Nephron (organoid): ENCODE data around the gene THSD4.

ENCODE experiments used
- H3K27ac Mint-ChIP-seq, 3 experiments: 2 replicates each; pipeline ENCODE4 v1.8.0; 2020; ENCODE audit warnings: mixed read lengths in 3 of 3, mild to moderate bottlenecking in 2 of 3, moderate library complexity in 1 of 3
- H3K27me3 Mint-ChIP-seq: 2 replicates; pipeline ENCODE4 v1.8.0; 2021; ENCODE audit warnings: low read depth, mild to moderate bottlenecking, moderate library complexity, mixed read lengths
- H3K36me3 Mint-ChIP-seq: 2 replicates; pipeline ENCODE4 v1.8.0; 2020; ENCODE audit warnings: low read depth, mixed read lengths
- H3K4me1 Mint-ChIP-seq: 2 replicates; pipeline ENCODE4 v1.8.0; 2020; ENCODE audit warnings: mixed read lengths
- H3K4me3 Mint-ChIP-seq, 3 experiments: 2 replicates each; pipeline ENCODE4 v1.8.0; 2020; ENCODE audit warnings: mild to moderate bottlenecking in 3 of 3, mixed read lengths in 3 of 3, moderate library complexity in 2 of 3
- H3K9me3 Mint-ChIP-seq: 2 replicates; pipeline ENCODE4 v1.8.0; 2020; ENCODE audit warnings: mixed read lengths
- TF ChIP-seq, protein P1 (sequence below), 3 experiments: fragments of 200-600 bp; sonication (generic); IDR thresholded peaks; one replicate each; pipeline ENCODE4 v1.5.0; 2021; ENCODE audit warnings: antibody characterized with exemption in 3 of 3; ENCODE audit not compliant: unreplicated experiment in 3 of 3

The THSD4 gene

DNA sequence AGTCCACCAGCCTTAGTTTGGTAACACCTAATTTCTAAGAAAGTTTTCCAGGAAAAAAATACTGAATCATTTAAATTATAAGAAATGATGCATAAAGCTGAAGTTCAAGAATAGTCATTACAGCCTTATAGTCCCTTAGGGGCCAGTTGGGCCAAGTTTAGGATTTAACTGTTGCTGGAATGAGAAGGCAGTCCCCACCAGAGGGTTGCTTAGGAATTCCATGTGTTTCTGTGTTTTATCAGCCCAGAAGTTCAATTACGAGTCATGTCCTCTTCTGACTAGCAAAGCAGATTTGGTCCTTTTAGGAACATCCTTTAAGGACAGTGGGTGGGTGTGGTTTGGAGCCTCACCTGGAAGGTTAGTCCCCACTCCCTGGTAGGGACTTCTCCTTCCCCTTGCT is 638.1 kb downstream of the THSD4 start:
- peak overlapping the region in 2 of 3 experiments; percentile 83 to 84 for H3K27ac Mint-ChIP-seq
- peaks cover 16% of the 10 kb centered on the region for H3K4me1 Mint-ChIP-seq
- H3K27me3 Mint-ChIP-seq, result peaks cover 7% of the 10 kb centered on the region
- H3K9me3 Mint-ChIP-seq, result peaks cover 8% of the 10 kb centered on the region
- H3K4me3 Mint-ChIP-seq, result no peak overlapping the region
- peaks cover 13% of the 10 kb centered on the region for H3K36me3 Mint-ChIP-seq
- TF ChIP-seq, protein P1, sequence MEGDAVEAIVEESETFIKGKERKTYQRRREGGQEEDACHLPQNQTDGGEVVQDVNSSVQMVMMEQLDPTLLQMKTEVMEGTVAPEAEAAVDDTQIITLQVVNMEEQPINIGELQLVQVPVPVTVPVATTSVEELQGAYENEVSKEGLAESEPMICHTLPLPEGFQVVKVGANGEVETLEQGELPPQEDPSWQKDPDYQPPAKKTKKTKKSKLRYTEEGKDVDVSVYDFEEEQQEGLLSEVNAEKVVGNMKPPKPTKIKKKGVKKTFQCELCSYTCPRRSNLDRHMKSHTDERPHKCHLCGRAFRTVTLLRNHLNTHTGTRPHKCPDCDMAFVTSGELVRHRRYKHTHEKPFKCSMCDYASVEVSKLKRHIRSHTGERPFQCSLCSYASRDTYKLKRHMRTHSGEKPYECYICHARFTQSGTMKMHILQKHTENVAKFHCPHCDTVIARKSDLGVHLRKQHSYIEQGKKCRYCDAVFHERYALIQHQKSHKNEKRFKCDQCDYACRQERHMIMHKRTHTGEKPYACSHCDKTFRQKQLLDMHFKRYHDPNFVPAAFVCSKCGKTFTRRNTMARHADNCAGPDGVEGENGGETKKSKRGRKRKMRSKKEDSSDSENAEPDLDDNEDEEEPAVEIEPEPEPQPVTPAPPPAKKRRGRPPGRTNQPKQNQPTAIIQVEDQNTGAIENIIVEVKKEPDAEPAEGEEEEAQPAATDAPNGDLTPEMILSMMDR (IDR thresholded peaks at IDR 0.05; ENCODE audit: unreplicated experiment in 3 of 3), result no peak

DNA sequence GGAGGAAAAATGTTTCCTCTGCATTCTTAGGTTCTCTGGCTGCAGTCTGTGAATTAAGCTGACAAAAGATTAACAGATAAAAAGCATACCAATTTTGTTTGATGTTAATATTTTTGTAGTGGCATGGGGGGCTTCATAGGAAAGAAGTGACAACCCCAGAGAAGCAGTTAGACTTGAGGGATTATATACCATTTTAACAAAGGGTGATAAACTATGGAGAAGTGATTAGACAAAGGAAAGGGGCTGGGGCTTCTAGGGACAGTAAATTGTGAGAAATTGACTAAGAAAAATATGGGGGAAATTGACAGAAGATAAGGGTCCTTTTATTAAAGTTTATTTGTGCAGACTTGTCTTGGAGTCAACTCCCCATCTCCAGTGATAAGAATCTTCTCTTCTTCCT is 639.4 kb downstream of the THSD4 start:
- Mint-ChIP-seq H3K4me1 (peaks cover 22% of the 10 kb centered on the region), H3K4me3 (no peak overlapping the region), H3K27me3 (peaks cover 7% of the 10 kb centered on the region), H3K9me3 (peaks cover 16% of the 10 kb centered on the region), H3K36me3 (peaks cover 16% of the 10 kb centered on the region), H3K27ac (no peak overlapping the region)
- TF ChIP-seq, protein P1 (IDR thresholded peaks at IDR 0.05; ENCODE audit: unreplicated experiment in 3 of 3), result no peak

DNA sequence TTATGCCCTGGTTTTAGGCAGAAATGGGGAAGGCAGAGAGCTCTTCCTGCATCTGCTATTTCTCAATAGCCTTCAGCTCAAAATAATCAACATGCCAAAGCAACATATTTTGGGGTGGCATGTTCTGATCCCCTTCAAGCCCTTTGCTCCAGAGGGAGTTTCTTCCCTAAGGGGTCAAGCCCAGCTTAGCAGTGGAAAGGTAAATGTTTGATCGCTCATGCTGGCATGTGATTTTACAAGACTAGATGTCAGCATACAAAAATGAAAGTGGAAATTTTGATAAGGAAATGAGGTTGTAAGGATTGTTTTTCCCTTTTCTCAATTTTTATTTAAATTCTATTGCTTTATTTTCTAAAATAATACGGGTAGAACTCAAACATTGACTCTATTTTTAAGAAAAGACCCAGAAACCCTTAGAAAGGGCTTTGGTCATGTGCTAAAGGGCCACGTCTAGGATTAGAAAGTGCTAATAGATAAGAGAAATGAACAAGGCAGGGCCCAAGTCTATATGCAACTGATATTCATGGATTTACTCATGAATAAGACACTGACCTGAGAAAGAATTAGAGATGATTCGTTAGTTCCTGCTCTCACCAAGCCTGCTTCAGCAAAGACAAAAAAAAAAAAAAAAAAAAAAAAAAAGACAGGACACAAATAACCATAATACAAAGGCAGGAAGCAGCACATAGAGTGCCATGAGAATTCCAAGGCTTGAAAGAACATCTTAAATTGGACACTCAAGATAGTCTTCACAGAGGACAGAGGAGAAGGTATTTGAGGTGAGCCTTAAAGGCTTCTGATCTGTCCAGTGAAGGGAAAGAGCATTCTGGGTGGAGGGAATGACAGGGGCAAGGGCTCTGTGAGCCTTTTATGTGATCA is 640.1 kb downstream of the THSD4 start:
- Mint-ChIP-seq H3K27ac (peak overlapping the region in 2 of 3 experiments; percentile 8 to 43), H3K4me1 (peaks cover 22% of the 10 kb centered on the region), H3K36me3 (peaks cover 21% of the 10 kb centered on the region), H3K27me3 (peaks cover 7% of the 10 kb centered on the region), H3K9me3 (peaks cover 20% of the 10 kb centered on the region), H3K4me3 (no peak overlapping the region)
- TF ChIP-seq, protein P1 (IDR thresholded peaks at IDR 0.05; ENCODE audit: unreplicated experiment in 3 of 3), result no peak

DNA sequence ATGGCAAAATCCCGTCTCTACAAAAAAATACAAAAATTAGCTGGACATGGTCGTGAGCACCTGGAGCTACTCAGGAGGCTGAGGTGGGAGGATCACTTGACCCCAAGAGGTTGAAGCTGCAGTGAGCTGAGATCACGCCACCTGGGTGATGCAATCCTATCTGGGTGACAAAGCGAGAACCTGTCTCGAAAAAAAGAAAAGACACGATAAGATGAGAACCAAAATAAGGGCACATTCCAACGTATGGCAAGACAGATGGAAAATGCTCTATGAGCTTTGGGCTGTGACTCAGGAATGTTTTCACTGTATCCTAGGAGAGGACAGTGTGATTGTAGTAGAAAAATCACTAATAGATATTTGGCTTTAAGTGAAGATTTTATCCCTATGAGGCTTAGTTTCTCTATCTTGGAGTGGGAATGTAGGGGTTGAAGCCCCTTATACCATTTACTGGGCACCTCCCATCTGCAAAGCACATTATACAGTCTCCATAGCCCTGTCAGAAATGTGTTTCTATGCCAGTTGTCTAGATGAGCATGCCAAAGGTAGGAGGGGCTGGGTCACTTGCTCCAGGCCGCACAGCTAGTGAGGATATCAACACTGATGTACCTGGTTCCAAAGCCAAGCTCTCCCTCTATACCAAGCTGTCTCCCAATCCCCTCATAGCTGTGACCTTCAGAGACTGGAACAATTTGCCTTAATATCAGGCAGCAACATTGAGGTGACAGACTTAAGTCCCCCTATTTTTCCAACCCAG is 641.5 kb downstream of the THSD4 start:
- Mint-ChIP-seq H3K4me3 (no peak overlapping the region), H3K36me3 (peaks cover 35% of the 10 kb centered on the region), H3K4me1 (peaks cover 20% of the 10 kb centered on the region), H3K27ac (peak overlapping the region in 1 of 3 experiments; percentile 61), H3K9me3 (peaks cover 28% of the 10 kb centered on the region), H3K27me3 (peaks cover 3% of the 10 kb centered on the region)
- TF ChIP-seq, protein P1 (IDR thresholded peaks at IDR 0.05; ENCODE audit: unreplicated experiment in 3 of 3), result no peak

DNA sequence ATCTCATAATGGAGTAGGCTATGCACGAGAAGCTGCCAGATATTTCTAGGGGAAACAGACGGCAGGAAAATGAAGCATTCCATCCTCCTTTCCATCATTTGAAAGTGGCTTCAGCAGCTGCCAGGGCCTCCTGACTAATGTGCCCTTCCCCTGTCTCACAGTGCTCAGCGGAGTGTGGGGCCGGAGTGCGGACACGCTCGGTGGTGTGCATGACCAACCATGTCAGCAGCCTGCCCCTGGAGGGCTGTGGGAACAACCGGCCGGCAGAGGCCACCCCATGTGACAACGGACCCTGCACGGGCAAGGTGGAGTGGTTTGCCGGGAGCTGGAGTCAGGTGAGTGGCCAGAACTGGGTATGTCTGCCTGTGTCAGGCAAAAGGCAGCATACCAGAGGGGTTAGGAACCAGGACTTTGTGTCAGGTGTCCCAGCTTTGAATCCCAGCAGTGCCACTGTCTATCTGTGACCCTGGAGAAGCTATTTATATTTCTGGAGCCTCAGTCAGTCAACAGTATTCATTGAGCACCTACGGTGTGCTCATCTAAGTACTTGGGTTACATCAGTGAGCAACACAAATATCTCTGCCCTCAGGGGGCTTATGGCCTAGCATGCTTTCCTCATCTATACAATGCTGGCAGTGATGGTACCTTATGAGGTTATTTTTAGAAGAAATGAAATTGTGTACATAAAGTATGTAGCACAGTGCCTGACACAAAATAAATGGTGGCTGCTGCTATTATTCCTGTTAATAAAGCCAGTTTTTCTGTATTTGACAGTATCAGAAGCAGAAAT is 642.7 kb downstream of the THSD4 start:
- H3K4me1 Mint-ChIP-seq, result peaks cover 8% of the 10 kb centered on the region
- H3K27me3 Mint-ChIP-seq, result peaks cover 3% of the 10 kb centered on the region
- H3K9me3 Mint-ChIP-seq, result peaks cover 32% of the 10 kb centered on the region
- peak overlapping the region in 2 of 3 experiments; percentile 89 to 91 for H3K27ac Mint-ChIP-seq
- TF ChIP-seq, protein P1 (IDR thresholded peaks at IDR 0.05; ENCODE audit: unreplicated experiment in 3 of 3), result no peak
- H3K36me3 Mint-ChIP-seq, result peaks cover 44% of the 10 kb centered on the region
- no peak overlapping the region for H3K4me3 Mint-ChIP-seq
